GM23338 (cell line): Measurements from ENCODE around the gene RNF40. TPM values are rescaled to one million over a fixed set of nuclear protein-coding genes. Genes with fewer than 3 reads are reported as not detected.
"Not testable (repeated sequence)": the region's sequence is repeated elsewhere in the genome, so short reads cannot be mapped to it uniquely, and the experiment has no call there.

Experiments
- ATAC-seq: fragments of 200-7000 bp; cut with Tn5 transposase; 3 replicates; pipeline ENCODE4 v1.9.1; 2020
- DNase-seq: peaks from one replicate; pipeline ENCODE4 v3.0.0-alpha.2; 2015; ENCODE audit warnings: low spot score
- H2AFZ ChIP-seq: fragments of 200-600 bp; sonication (generic); 2 replicates; pipeline ENCODE4 v1.8.0; 2016; ENCODE audit warnings: antibody characterized with exemption, mild to moderate bottlenecking, moderate library complexity
- H3F3A ChIP-seq: fragments of 200-600 bp; sonication (generic); replicated peaks from 2 replicates; pipeline ENCODE4 v1.8.0; 2017; ENCODE audit warnings: antibody characterized with exemption, mixed run types, low read depth
- H3K27ac ChIP-seq: fragments of 200-600 bp; sonication (generic); 2 replicates; pipeline ENCODE4 v1.6.1; 2016; ENCODE audit warnings: low read depth
- H3K27me3 ChIP-seq: fragments of 200-600 bp; sonication (generic); 2 replicates; pipeline ENCODE4 v1.8.0; 2016; ENCODE audit warnings: mild to moderate bottlenecking, mixed run types, moderate library complexity; ENCODE audit not compliant: insufficient read depth
- H3K36me3 ChIP-seq: fragments of 200-600 bp; sonication (generic); 2 replicates; pipeline ENCODE4 v1.8.0; 2016; ENCODE audit warnings: mild to moderate bottlenecking; ENCODE audit not compliant: insufficient read depth
- H3K4me1 ChIP-seq: fragments of 200-600 bp; sonication (generic); 2 replicates; pipeline ENCODE4 v1.8.0; 2016; ENCODE audit warnings: mild to moderate bottlenecking, moderate library complexity; ENCODE audit not compliant: insufficient read depth
- H3K4me2 ChIP-seq: fragments of 200-600 bp; sonication (generic); 2 replicates; pipeline ENCODE4 v1.7.1; 2017; ENCODE audit warnings: mixed run types
- H3K4me3 ChIP-seq: fragments of 200-600 bp; sonication (generic); 2 replicates; pipeline ENCODE4 v1.6.1; 2016; ENCODE audit warnings: mixed run types
- H3K79me2 ChIP-seq: fragments of 200-600 bp; sonication (generic); replicated peaks from 2 replicates; pipeline ENCODE4 v1.8.0; 2017; ENCODE audit warnings: mild to moderate bottlenecking; ENCODE audit not compliant: insufficient read depth
- H3K9me2 ChIP-seq: fragments of 200-600 bp; sonication (generic); 2 replicates; pipeline ENCODE4 v1.8.0; 2017; ENCODE audit not compliant: insufficient read depth
- H4K20me1 ChIP-seq: fragments of 200-600 bp; sonication (generic); replicated peaks from 2 replicates; pipeline ENCODE4 v1.8.0; 2017; ENCODE audit warnings: mild to moderate bottlenecking; ENCODE audit not compliant: insufficient read depth
- H3K27ac Mint-ChIP-seq: 2 replicates; pipeline ENCODE4 v1.8.0; 2020; ENCODE audit warnings: inconsistent platforms, mild to moderate bottlenecking, moderate library complexity, mixed read lengths
- H3K27me3 Mint-ChIP-seq: 3 replicates; pipeline ENCODE4 v1.8.0; 2022; ENCODE audit warnings: low read depth, mild to moderate bottlenecking, moderate library complexity, mixed read lengths, inconsistent platforms; ENCODE audit not compliant: insufficient read depth, poor library complexity
- H3K36me3 Mint-ChIP-seq: 3 replicates; pipeline ENCODE4 v1.8.0; 2021; ENCODE audit warnings: low read depth, mild to moderate bottlenecking, inconsistent platforms, moderate library complexity, mixed read lengths
- H3K4me1 Mint-ChIP-seq: 3 replicates; pipeline ENCODE4 v1.8.0; 2020; ENCODE audit warnings: mild to moderate bottlenecking, inconsistent platforms, mixed read lengths
- H3K4me3 Mint-ChIP-seq: 3 replicates; pipeline ENCODE4 v1.8.0; 2021; ENCODE audit warnings: moderate library complexity, mild to moderate bottlenecking, inconsistent platforms, mixed read lengths
- H3K9me3 Mint-ChIP-seq: 3 replicates; pipeline ENCODE4 v1.8.0; 2020; ENCODE audit warnings: moderate library complexity, mild to moderate bottlenecking, inconsistent platforms, mixed read lengths
- REST ChIP-seq: IDR thresholded peaks from one replicate; pipeline ENCODE4 v1.6.1; 2018; ENCODE audit warnings: antibody characterized with exemption; ENCODE audit not compliant: unreplicated experiment
- polyA plus RNA-seq: library from polyadenylated mRNA; unstranded; fragments of >200 nt; fragmentation: Nextera tagmentation; extraction: Ambion mirVana; gene quantifications from 2 replicates; pipeline ENCODE4 v1.2.1, GENCODE V29; 2016
- total RNA-seq: library from RNA; depleted of rRNA; stranded (reverse); fragments of >200 nt; shearing (Covaris generic); gene quantifications from 2 replicates; pipeline ENCODE4 v1.2.3, GENCODE V29; 2014

The RNF40 gene
- total and polyA plus RNA-seq, 2 experiments from 2014 or later, result 36.0 to 78.5 TPM

DNA sequence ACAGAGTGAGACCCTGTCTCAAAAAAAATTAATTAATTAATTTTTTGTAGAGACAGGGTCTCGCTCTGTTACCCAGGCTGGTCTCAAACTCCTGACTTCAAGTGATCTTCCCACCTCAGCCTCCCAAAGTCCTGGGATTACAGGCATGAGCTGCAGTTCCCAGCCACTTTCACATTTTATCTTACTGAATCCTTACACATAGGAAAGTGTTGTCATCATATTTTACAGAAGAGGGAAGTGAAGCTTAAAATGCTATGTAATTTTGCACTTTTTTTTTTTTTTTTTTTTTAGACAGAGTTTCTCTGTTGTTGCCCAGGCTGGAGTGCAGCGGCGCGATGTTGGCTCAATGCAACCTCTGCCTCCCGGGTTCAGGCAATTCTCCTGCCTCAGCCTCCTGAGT is 46.0 kb downstream of the RNF40 start:
- Histone ChIP-seq H3K79me2 (no peaks in the 10 kb centered on the region), H2AFZ (no peak overlapping the region), H3K36me3 (no peaks in the 10 kb centered on the region), H4K20me1 (no peaks in the 10 kb centered on the region), H3F3A (peaks cover 12% of the 10 kb centered on the region), H3K27ac (no peak overlapping the region), H3K9me2 (no peaks in the 10 kb centered on the region), H3K27me3 (peaks cover 64% of the 10 kb centered on the region), H3K4me3 (no peak overlapping the region), H3K4me1 (peaks cover 7% of the 10 kb centered on the region; the same call in 1 of the 2 replicates), H3K4me2 (no peak overlapping the region)
- DNase-seq, result no peak
- Mint-ChIP-seq H3K27me3 (peaks cover 32% of the 10 kb centered on the region), H3K4me3 (no peak overlapping the region), H3K36me3 (no peaks in the 10 kb centered on the region), H3K4me1 (peaks cover 9% of the 10 kb centered on the region), H3K27ac (no peak overlapping the region), H3K9me3 (peaks cover 3% of the 10 kb centered on the region; the same call in 1 of the 3 replicates)
- no peak for ATAC-seq
- no peak for TF ChIP-seq REST

DNA sequence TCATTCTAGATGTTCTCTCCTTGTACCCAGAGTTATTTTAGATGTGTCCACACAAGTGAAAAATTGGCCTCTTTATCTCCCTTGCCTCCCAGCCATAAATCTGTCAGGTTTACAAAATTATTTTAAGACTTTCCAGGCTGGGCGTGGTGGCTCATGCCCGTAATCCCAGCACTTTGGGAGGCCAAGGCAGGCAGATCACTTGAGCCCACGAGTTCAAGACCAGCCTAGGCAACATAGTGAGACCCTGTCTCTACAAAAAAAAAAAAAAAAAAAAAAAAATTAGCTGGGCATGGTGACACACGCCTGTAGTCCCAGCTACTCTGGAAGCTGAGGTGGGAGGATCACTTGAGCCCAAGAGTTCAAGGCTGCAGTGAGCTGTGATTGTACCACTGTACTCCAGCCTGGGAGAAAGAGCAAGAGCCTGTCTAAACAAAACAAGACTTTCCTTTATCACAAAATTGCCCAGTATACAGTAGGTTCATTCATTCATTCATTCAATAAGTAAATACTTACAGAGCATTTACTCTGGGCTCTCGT is 46.8 kb downstream of the RNF40 start:
- ATAC-seq, H2AFZ ChIP-seq, H3K4me3 ChIP-seq, H3K79me2 ChIP-seq, H3K9me3 Mint-ChIP-seq, H3K4me1 ChIP-seq, H3K4me3 Mint-ChIP-seq, H3K9me2 ChIP-seq, H3K27ac Mint-ChIP-seq, H3K4me2 ChIP-seq, H3K36me3 ChIP-seq, H3K27ac ChIP-seq, H4K20me1 ChIP-seq, DNase-seq, H3K36me3 Mint-ChIP-seq: not testable (repeated sequence)
- Histone ChIP-seq H3F3A (peaks cover 12% of the 10 kb centered on the region), H3K27me3 (peaks cover 61% of the 10 kb centered on the region)
- H3K4me1 Mint-ChIP-seq, result peaks cover 11% of the 10 kb centered on the region
- H3K27me3 Mint-ChIP-seq, result peaks cover 32% of the 10 kb centered on the region

- not testable (repeated sequence) for DNase-seq, H3K36me3 Mint-ChIP-seq, H2AFZ ChIP-seq, H3K4me3 Mint-ChIP-seq, H3K4me2 ChIP-seq, H3K79me2 ChIP-seq, ATAC-seq, H4K20me1 ChIP-seq, H3K9me2 ChIP-seq, H3K9me3 Mint-ChIP-seq, H3K4me3 ChIP-seq, H3K27ac Mint-ChIP-seq, H3K27ac ChIP-seq, H3K36me3 ChIP-seq, H3K4me1 ChIP-seq
- peaks cover 11% of the 10 kb centered on the region for H3K4me1 Mint-ChIP-seq
- H3K27me3 Mint-ChIP-seq, result peaks cover 32% of the 10 kb centered on the region
- H3K27me3 ChIP-seq, result peaks cover 59% of the 10 kb centered on the region
- H3F3A ChIP-seq, result peaks cover 12% of the 10 kb centered on the region
Measured at GRCh38 chr16:30809675-30810074, 47.6 kb downstream of the RNF40 start.
